DMS79 treated with DMSO at 0.1 percent for 48 hours (cell line): ENCODE data around the gene CCNK.

Experiments
- DNase-seq: peaks from one replicate; lab custom pipeline; 2025; lab: John Stamatoyannopoulos, UW

Gene CCNK

DNA sequence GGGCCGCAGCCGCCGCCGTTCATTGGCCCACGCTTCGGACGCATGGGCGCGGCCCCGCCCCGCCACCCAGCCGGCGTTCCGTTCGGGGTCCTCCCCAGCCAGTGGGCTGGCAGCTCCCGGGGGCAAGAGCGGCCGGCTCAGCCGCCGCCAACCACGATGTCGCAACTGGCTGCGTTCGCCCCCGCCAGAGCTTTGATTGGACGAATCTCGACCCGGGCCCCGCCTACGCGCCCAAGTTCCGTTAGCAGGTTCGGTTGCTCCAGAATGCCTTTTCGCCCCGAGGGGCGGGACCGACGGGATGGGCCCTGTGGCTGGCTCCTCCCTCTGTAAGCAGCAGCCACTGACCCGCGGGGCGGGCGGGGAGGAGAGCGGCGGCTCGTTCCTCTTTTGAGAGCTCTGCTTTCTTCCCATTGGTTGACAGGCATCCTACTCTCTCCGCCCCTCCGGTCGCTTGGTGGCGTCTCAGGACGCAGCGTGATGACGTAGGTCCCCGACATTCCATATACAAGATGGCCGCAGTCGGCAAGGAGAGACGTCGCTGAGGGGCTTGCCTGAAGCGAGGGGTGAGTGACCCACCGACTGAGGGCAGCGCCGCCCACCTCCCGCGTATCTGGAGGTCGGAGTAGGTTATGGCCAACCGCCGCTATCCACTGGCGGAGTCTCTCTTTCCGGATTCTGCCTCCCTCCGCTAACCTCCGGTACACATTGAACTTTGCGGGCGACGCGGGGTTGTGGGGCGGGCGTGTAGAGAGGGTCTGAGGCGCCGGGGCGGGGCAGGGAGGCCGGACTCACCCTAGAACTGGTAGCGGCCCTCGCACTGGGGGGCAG lies at the start of gene CCNK:
CCNK (plus strand) TSS at position 493 of the 828 bp plus-strand sequence. CDS start 11,269 bp downstream, outside the sequence.
- peak; percentile 100 for DNase-seq

DNA sequence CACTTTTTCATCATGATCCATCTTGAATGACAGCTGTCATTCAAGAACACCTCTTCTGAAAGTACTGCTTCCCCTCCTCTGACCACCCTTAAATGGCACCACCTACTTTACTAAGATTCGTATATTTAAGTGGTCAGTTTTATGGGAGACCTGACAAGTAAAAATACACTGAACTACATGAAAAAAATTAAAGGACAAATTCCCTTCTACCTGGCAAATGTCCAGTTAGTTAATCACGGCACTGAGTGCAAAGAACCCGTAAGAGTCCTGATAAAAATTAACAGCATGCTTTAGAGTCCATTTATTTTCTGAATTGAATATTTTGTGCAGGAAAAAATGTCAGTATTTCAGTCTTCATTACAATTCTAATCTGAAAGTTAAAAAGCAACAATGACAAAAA lies 49.2 kb upstream of the CCNK start:
- no peak for DNase-seq

DNA sequence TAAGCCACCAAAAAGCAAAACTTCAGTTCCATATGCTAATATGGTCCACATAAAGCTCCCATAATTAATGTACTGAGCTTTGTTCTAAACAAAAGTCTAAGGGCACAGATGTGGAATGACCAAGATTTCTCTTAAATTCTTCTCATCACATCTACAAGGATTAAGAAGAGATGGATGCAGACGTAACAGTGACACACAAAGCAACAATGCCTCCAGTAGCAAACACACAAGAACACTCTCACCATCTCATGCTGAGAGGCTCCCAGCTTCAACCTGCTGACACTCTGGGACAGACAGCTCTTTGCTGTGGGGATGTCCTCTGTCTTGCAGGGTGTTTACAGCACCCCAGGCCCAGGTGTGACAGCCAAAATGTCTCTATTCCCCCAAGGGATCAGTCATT lies 48.7 kb upstream of the CCNK start:
- DNase-seq, result no peak

DNA sequence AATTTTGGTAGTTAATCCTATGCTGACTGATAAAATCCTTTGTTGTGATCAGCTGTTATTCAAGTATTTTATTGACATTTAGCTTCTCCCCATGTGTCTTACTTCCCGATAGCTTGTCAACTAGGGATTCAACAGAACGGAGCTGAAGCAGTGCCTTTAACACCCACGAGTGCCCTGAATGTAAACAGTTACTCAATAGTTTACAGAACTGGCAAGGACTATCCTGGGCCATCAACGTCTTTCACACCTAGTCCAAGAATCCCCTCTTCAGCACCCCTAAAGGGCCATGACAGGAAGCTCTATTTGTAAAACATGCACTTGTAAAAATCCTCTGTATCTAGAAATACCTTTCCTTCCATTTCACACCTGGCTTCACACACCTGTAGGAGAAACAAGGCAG lies 45.9 kb upstream of the CCNK start:
- peak; percentile 31 for DNase-seq

DNA sequence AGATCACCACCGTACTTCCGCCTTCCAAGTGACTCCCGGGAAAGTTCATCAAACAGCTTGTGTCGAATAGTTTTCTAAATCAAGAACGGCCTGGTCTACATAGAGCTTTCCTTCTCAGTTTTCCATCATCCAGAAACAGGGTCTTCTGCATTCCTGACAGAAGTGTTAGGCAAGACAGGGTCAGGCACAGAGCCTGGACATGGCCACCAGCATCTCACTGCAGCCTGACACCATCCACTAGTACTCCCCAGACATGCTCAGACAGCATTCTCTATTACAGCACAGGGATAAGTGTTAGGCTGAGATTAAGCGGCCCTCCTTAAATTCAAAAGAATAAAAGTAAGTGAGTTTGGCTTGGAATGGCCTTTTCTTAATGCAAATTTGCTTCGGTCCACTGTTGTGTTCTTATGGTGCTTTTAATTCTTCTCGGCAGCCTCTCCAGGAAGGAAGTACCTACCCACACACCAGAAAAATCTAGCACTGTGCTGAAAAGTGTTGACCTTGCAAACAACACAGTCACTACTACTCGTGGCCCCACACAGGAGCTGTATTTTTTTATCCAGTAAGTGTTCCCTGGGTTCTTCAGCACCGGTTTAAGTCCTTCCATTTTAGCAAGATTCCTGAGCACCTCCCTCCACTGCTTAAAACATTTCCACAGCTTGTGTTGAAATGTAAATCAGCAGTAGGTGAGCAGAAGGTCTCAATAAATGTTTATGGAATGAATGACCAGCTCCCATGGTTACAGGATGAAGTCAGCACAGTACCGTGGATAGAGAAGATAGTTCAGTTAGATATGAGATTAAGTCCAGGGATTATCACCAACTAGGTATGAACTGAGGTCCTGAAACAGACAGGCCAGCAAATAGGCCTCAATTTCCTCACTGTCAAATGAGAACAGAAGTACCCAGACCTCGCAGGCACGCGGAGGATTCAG lies 44.7 kb upstream of the CCNK start:
- no peak for DNase-seq

DNA sequence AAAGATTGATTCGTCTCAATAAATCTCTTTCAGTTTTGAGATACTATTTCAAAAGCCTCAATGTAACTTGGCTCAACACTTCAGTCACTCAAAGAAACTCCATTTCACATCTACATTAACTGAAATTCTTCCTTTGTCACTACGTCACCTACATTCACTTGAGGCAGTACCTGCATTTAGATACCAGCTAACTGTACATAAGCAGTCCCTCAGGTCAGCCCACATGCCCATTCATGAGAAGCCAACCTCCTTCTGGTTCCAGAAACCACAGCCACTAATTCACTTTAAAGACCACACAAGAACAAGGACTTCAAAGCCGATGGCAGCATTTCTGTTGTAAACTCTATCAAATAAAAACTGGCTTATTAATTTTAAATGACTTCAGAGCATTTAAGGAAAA lies 43.5 kb upstream of the CCNK start:
- no peak for DNase-seq

DNA sequence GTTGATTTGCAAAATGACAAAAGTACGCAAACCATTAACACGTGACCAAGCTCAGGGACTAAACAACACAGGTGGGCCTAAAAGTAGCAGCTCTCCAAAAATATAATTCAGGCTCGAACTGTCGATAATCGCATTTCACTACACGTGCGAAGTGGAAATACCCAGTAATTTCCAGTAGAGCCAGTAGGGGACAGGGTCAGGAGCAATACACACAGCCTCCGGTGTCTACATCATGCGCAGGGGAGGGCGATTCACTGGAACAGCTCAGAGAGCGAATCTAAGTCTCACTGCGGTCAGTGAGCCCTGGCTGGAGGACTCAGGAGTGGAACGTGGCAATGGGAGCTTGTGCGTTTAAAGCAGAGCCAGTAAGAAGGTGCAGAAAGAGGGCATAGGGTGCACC lies 40.9 kb upstream of the CCNK start:
- DNase-seq, result no peak

DNA sequence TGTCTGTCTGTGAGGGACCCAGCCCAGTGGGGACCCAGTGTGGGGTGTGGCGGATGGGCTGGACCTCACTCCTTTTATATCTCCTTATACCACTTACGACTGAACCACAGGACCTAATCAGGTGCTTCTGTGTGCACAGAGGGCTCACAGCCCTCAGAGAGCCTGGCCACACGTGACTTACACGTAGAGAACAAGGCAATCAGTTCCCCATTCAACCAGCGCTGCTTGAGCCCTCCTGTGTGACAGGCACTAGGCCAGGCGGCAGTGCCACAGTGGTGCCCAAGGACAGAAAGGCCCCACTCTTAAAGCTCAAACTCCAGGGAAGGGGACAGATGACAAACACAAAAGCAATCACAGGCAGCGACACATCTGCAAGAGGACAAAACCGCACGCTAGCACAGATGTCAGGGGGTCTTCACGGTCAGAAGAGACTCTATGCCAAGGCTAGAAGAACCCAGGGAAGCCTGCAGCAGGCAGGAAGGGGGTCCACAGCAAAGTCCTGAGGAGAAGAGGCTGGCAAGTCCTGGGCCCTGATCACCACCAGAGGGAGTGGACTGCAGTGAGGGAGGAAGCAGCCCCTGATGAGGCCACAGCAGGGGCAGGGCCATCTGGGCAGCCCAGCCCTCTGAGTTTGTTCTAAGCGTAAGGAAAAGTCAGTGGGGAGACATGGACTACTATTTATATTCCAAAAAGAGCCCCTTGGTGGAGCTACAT lies 39.9 kb upstream of the CCNK start:
- no peak for DNase-seq

DNA sequence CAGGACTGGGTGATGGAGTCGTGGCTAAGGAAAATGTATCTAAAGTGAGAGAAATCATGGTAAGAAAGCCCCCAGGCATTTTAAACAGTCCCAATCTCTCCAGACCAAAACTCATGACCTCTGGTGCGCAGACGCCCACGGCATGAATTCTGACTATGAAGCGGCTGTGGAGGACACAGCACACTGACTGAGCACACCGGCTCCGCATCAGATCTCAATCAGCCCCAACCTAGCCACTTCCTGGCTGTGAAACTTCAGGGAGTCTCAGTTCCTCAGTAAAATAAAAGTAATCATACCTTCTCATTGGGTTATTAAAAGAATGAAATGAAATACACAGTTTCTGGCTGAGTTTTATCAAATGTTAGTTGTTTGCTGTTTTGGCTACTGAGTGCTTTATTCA lies 39.3 kb upstream of the CCNK start:
- no peak for DNase-seq

DNA sequence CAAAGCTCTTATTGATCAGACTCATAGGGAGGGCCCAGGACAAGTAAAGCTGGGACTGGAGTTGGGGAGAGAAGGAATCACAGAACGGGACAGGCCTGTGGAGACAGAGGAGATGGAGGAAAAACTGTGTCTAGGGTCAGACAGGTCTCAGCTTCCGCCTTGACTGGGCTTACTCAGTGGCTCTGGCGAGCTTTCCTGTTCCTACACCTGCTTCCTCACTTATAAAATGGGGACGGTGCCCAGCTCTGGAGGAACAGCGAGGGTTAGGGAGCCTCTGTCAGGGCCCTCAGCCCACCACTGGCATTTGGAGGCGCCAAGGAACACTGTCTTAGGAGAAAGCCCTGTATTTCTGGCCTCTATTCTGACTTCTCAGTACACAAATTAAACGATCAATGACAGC lies 35.3 kb upstream of the CCNK start:
- DNase-seq, result no peak

DNA sequence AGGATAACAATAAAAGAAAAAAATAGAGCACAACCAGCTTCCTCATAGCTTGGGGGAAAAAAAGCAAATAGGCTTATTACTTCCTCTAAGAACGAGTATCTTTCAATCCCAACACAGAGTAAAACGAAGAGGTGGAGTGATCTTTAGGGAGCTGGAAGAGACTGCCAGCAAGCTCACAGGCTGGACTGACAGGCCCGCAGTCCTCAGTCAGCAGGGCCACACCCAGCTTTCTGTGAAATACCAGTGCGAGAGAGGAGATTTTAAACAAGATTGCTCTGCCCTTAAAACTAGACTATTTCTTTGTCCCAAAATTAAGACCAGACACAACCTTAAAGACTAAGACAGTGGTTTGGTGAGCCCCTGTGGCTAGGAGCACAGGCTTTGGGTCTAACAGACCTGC lies 33.5 kb upstream of the CCNK start:
- no peak for DNase-seq

DNA sequence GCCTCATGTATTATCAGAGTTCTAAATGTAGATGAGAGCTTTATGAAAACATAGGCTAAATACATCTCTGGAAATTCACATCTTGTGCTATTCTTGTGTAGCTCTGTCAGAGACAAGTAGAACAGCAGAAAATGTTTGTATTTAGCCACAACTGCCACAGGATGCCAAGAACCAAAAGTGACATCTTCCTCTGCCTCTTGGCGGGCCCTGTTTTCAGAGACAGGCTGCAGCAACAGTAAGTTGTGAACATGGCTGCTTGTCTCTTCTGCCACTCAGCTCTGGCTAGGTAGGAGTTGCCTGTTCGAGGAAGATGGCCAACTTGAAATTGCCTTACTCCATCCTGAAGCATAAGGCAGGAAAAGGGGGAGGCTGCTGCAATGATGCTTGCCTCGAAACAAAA lies 30.9 kb upstream of the CCNK start:
- no peak for DNase-seq

DNA sequence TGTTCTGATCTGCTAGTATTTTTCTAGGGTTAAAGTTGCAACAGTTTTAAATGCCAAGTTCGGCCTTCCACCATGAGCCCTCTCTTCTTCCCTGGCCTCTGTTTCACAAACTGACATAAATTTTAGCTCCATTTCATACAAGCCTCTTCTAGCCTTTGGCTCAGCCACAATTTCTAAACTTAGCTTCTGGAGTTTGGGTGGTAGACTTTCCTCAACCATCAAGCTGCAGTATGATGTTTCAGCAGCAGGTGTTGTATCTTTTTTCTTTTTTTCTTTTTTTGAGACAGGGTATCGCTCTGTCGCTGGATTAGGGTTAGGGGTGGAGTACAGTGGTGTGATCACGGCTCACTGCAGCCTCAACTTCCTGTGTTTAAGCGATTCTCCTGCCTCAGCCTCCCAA lies 30.0 kb upstream of the CCNK start:
- DNase-seq, result no peak

DNA sequence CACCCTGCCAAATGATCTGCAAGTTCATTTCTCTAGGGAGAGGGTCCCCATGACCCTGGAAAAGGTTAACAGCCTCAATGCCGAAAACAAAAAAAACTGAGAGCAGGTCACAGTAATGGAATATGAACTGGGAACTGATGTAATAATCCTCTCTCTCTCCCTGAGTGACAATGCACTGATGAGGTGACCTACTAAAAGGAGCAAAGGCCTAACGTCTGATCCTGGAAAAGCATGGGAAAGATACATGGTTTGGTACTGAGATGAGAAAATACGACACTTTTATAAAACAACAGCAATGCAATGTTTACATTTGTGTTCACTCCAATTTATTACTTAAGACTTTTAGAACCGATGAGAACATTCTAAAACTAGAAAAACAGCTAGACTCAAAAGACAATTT lies 28.2 kb upstream of the CCNK start:
- no peak for DNase-seq

DNA sequence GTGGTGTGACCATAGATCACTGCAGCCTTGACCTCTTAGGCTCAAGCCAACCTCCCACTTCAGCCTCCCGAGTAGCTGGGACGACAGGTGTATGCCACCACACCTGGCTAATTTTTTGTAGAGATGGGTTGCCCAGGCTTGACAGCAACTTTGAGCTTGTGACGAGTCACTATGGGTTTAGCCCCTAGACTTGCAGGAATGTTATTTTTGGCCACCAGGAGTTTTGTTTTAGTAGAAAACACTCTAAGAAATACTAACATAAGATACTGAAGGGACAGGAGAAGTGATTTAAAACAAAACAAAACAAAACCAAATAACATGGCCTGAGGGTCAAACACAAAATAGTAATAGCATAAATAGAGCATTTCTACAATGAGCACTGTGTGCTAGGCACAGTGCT lies 27.0 kb upstream of the CCNK start:
- DNase-seq, result no peak

DNA sequence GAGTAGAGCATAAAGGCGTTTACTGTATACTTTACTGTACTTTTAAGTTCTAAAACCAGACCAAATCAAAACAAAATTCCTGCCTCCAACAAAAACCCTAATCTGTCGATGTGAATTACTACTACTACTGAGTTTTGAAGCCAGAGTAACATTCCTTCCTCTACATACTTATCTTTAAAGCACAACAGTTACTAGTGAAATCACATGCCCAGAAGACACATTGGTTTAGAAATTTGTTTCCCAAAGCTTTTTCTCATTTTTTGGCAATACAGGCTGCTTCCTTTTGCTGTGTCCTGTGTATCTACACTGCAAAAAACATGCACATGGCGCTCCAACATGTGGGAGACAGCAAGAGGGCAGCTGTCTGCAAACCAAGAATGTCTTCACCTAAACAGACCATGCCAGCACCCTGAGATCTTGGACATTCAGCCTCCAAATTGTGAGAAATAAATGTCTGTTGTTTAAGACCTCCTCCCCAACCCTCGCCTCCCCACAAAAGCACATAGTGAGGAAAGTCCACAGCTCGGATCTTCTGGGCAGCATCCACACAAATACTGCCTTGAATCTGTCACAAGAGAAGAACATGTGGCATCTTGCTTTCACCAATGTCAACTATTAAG lies 21.6 kb upstream of the CCNK start:
- no peak for DNase-seq

DNA sequence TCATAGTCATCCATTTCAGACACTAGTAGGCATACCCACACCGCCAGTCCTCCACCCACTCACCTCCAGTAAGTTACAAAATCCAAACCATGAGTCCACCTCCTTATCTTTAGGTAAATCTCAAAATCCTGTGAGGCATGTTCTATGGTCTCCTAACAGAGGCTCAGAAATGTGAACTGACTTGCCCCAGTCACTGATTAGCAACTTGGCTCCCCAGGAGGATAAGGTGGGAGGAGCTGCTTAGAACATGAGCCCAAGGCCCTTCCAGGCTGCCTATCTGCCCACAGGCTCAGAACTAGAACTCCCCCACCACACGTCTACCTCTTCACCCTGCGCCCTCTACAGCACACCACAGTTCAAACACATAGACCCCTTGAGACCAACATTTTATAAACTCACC lies 20.4 kb upstream of the CCNK start:
- no peak for DNase-seq

DNA sequence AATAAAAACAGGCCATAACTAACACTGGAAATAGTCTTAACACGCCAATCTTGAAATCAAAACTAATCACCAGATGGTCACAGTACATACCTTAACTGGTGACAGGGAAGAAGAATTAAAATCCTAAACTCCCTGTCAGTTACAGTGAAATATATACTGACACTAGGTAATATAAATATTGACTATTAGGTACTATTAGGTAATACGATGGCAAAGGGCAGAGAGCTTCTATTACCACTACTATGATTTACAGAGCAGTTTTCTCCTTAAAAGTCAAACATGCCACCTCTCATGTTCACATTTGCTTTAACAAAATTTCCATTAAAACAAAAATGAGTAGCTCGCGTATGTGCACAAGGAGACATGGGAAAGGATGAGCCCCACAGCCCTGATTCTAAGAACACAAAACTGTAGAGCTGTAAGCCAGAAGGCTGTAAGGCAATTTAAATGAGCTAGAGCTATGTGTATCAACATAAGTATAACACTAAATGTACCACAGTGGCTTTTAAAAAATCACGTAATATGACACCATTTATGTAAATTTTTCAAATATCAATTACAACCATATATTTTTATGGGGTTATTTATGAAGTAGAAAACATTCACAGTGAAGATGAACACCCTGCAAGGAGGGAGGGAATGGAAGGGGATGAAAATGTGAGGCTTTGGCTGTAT lies 19.7 kb upstream of the CCNK start:
- no peak for DNase-seq

DNA sequence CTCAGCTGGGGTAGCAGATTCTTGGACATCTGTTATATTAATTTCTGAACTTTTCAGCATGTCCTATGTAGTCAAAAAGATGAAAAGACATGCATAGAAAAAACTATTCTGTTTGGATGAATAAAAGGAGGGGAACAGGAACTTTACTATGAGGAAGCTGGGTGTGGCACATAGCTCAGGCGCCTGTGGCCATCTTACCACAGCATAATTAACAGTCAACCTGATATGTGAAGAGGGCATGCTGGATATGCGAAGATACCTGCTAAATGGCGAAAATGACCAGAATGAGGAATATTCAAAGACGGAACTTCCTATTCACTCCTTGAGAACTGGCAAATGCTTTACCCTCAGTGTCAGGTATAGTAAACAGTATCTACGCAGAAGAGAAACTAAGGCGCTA lies 19.0 kb upstream of the CCNK start:
- DNase-seq, result no peak

DNA sequence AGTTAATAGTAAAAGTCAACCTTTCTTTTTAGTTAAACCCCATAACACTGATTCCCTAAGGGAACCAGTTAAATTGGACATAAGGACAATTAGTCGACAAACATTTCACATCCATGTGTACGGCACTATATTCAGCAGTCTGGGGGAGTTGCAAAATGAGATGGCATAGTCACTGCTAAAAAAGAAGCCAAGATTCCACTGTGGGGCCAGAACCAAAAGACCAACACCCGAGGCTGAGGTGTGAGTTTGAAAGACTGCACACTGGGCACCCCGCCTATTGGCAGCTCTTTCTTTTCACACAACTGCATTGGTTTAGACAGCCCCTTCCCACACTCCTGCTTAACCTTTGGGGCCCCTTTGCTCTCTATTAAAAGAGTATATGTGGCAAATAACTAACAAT lies 17.2 kb upstream of the CCNK start:
- no peak for DNase-seq

DNA sequence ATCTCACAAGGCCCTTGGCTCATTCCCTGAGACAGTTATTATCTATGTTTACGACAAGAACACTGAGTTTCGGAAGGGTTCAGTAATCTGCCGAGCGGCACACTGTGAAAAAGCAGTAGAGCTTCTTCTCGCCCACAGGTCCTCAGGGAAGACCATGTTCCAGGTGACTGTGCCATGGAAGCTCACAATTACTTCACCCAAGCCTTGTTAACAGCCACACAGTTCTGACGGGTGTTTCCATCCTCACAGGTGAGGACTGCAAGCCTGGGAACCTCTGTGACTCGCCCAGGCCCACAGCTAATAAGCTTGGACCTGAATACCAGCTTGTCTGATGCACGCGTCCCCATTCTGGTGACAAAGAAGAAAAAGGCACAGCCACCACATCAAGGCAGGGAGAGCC lies 15.9 kb upstream of the CCNK start:
- no peak for DNase-seq

DNA sequence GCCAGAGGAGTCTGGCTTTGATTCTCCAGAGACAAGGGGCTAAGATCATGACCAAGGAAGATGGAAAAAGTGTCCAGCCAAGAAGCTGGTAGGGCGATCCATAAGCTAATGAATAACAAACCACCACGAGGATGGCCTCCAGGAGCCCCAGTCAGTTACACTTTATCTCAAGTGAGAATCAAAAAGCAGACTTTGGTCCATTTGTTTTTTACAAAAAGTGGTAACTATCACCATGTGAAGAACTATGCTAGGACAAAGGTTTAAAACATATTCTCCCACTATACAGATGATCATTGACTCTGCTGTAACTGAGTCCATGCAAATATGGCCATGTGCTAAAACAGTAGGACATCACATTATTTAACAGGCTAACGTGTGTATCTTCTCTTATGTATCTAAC lies 14.5 kb upstream of the CCNK start:
- no peak for DNase-seq
